Measurements from ENCODE around the gene LEF1. TPM values are rescaled to one million over a fixed set of nuclear protein-coding genes. Genes with fewer than 3 reads are reported as not detected.

The LEF1 gene
- total and polyA plus RNA-seq, 2 donors (not counting 3 experiments of a cell fraction or from before 2014, with no cell fraction given) = 0.46 TPM; not detected in 1

DNA sequence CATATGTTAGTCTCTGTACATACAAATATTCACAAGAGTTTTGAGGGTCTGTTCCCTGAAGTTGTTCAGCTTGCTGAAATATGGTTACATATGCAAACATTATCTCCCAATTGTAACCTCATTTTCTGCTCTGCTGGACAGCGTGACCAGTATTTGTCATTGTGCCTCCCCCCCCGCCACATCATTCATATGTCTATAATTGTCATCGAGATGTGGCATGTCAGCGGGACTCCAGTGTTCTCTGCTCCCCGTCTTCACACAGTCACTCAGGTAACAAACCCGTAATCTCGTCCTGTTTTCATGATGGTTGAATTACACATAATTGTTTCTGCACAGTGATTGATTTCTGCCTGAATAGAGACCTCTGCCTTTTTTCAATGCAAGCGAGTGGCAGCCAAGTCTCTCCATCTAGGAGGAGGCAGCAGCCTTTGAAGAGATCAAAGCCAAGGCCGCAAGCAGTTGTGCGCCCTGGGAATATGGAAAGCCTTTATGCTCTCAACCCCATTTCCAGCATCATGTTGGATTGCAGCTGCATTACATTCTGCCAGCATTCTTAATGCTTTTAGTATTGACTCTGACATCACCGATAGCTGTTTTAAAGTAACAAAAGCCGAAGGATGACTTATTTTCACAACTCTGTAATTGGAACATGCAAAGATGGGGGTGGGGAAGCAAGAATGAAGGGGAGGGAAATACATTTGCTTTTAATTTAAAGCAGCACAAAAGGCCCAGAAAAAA, 27.4 kb downstream of the LEF1 start:
- DNase-seq (ENCODE audit: low read depth, low spot score) (no peak), FAIRE-seq (no peak)
- TF ChIP-seq, protein P1, sequence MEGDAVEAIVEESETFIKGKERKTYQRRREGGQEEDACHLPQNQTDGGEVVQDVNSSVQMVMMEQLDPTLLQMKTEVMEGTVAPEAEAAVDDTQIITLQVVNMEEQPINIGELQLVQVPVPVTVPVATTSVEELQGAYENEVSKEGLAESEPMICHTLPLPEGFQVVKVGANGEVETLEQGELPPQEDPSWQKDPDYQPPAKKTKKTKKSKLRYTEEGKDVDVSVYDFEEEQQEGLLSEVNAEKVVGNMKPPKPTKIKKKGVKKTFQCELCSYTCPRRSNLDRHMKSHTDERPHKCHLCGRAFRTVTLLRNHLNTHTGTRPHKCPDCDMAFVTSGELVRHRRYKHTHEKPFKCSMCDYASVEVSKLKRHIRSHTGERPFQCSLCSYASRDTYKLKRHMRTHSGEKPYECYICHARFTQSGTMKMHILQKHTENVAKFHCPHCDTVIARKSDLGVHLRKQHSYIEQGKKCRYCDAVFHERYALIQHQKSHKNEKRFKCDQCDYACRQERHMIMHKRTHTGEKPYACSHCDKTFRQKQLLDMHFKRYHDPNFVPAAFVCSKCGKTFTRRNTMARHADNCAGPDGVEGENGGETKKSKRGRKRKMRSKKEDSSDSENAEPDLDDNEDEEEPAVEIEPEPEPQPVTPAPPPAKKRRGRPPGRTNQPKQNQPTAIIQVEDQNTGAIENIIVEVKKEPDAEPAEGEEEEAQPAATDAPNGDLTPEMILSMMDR (IDR thresholded peaks at IDR 0.05; ENCODE audit: extremely low read depth in 1 of 2, insufficient read depth in 1 of 2, low read depth in 1 of 2, low read length in 2 of 2) = no peak
- TF ChIP-seq POLR2A (IDR thresholded peaks at IDR 0.05; ENCODE audit: low read depth, low read length) = no peak
- TF ChIP-seq GATA2 (IDR thresholded peaks at IDR 0.05; ENCODE audit: insufficient read depth, insufficient read length, low read depth, low read length) = no peak
- no peak for TF ChIP-seq EZH2 (IDR thresholded peaks at IDR 0.05; ENCODE audit: borderline replicate concordance, low read depth, low read length, severe bottlenecking)
- TF ChIP-seq MYC (IDR thresholded peaks at IDR 0.05; ENCODE audit: low read depth, low read length) = no peak
- no peak for TF ChIP-seq POLR2AphosphoS5 (IDR thresholded peaks at IDR 0.05; ENCODE audit: insufficient read depth, low read depth, low read length)
- TF ChIP-seq JUN (IDR thresholded peaks at IDR 0.05; ENCODE audit: borderline replicate concordance, insufficient read depth, insufficient read length, low read depth) = no peak
- TF ChIP-seq, protein P2, sequence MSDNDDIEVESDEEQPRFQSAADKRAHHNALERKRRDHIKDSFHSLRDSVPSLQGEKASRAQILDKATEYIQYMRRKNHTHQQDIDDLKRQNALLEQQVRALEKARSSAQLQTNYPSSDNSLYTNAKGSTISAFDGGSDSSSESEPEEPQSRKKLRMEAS (IDR thresholded peaks at IDR 0.05; ENCODE audit: insufficient read depth, insufficient read length) = no peak
- no peak for TF ChIP-seq FOS (IDR thresholded peaks at IDR 0.05; ENCODE audit: borderline replicate concordance, insufficient read depth, low read length)
- Histone ChIP-seq H3K9ac (replicated peaks; ENCODE audit: extremely low read depth, insufficient read depth, low read length) (no peak overlapping the region), H3K79me2 (ENCODE audit: control insufficient read depth, insufficient read depth, low read length) (no peaks in the 10 kb centered on the region), H4K20me1 (replicated peaks; ENCODE audit: control insufficient read depth, extremely low read depth, insufficient read depth, low read length) (no peaks in the 10 kb centered on the region), H3K27me3 (ENCODE audit: control insufficient read depth in 2 of 2, insufficient read depth in 2 of 2, low read length in 2 of 2) (peaks cover 9 to 16% of the 10 kb centered on the region in 2 experiments), H3K27ac (ENCODE audit: insufficient read depth, low read depth, low read length) (no peak overlapping the region), H3K4me3 (replicated peaks in 1 of 3; ENCODE audit: insufficient read depth in 1 of 3, low read depth in 1 of 3, low read length in 3 of 3) (no peak overlapping the region), H3K9me3 (replicated peaks; ENCODE audit: control insufficient read depth, insufficient read depth, low read length) (no peaks in the 10 kb centered on the region), H3K36me3 (ENCODE audit: control insufficient read depth in 2 of 2, extremely low read depth in 1 of 2, insufficient read depth in 2 of 2, low read length in 2 of 2) (no peaks in the 10 kb centered on the region), H3K4me1 (ENCODE audit: control insufficient read depth, extremely low read depth, insufficient read depth, low read length) (no peaks in the 10 kb centered on the region), H2AFZ (ENCODE audit: low read depth, low read length) (no peak overlapping the region), H3K4me2 (ENCODE audit: insufficient read depth, low read length) (no peak overlapping the region), H3K9me1 (replicated peaks; ENCODE audit: control insufficient read depth, extremely low read depth, insufficient read depth, low read length) (no peaks in the 10 kb centered on the region)
- dilution Hi-C loops (cut with MboI; ENCODE audit: extremely low pct_ligation_motif_present, low sequenced_read_pairs) (no loop called here), intact Hi-C loops (cut with micrococcal nuclease) (no loop called here)
- BruUV-seq (replicated peaks) = no TSS peak
- CTCF ChIA-PET = no interaction called here
- POLR2A ChIA-PET = no interaction called here

Data from endothelial cell of umbilical vein (primary cell).